IPS DF 6.9 (cell line): ENCODE results near the gene CACYBP.

Source experiments
- DNase-seq: peaks from one replicate; pipeline ENCODE4 v3.0.0-alpha.2; 2013; ENCODE audit warnings: low read depth, low spot score
- H3K27ac ChIP-seq: one replicate; pipeline ENCODE4 v1.5.1; 2013; ENCODE audit warnings: low read length, control low read depth
- H3K27me3 ChIP-seq: 2 replicates; pipeline ENCODE4 v1.6.1; 2013; ENCODE audit warnings: mild to moderate bottlenecking, low read length; ENCODE audit not compliant: control insufficient read depth, insufficient read depth
- H3K36me3 ChIP-seq: 2 replicates; pipeline ENCODE4 v1.6.1; 2013; ENCODE audit warnings: low read length; ENCODE audit not compliant: control insufficient read depth, insufficient read depth
- H3K4me1 ChIP-seq: 2 replicates; pipeline ENCODE4 v1.6.1; 2013; ENCODE audit warnings: low read length; ENCODE audit not compliant: control insufficient read depth, insufficient read depth
- H3K4me3 ChIP-seq: 2 replicates; pipeline ENCODE4 v1.5.1; 2013; ENCODE audit warnings: mild to moderate bottlenecking, low read length
- H3K9me3 ChIP-seq: 2 replicates; pipeline ENCODE4 v1.6.1; 2013; ENCODE audit warnings: low read length, inconsistent platforms; ENCODE audit not compliant: control insufficient read depth, insufficient read depth
- WGBS: extraction: QIAGEN DNeasy Blood & Tissue Kit; methylation state at CpG from one replicate; pipeline ENCODE4 v1.1.7; 2013; ENCODE audit warnings: mixed read lengths, missing lambda C conversion rate; ENCODE audit not compliant: insufficient read length, insufficient coverage; 5-methylcytosine and 5-hydroxymethylcytosine counted together

Gene CACYBP

GRCh38 chr1:174974711-174975119 is 25.0 kb upstream of the CACYBP start:
- Histone ChIP-seq H3K4me3 (no peak overlapping the region), H3K27ac (no peak overlapping the region), H3K36me3 (peaks cover 22% of the 10 kb centered on the region), H3K27me3 (no peaks in the 10 kb centered on the region), H3K4me1 (no peaks in the 10 kb centered on the region; the same call in 1 of the 2 replicates), H3K9me3 (no peaks in the 10 kb centered on the region)
- no peak for DNase-seq
- WGBS = no CpG with 5 or more reads among the region's 2 CpGs

- no CpG with 5 or more reads among the region's 1 CpG for WGBS
- peaks cover 22% of the 10 kb centered on the region for H3K36me3 ChIP-seq
- no peak overlapping the region for H3K27ac ChIP-seq
- no peaks in the 10 kb centered on the region for H3K9me3 ChIP-seq
- H3K27me3 ChIP-seq = no peaks in the 10 kb centered on the region
- H3K4me3 ChIP-seq = no peak overlapping the region
- H3K4me1 ChIP-seq = no peaks in the 10 kb centered on the region; the same call in 1 of the 2 replicates
- no peak for DNase-seq
Measured at GRCh38 chr1:174975764-174976163, 24.0 kb upstream of the CACYBP start.

GRCh38 chr1:174976436-174977108 is 23.2 kb upstream of the CACYBP start:
- Histone ChIP-seq H3K36me3 (peaks cover 20% of the 10 kb centered on the region), H3K27me3 (no peaks in the 10 kb centered on the region), H3K27ac (no peak overlapping the region), H3K4me1 (no peaks in the 10 kb centered on the region; the same call in 1 of the 2 replicates), H3K9me3 (no peaks in the 10 kb centered on the region), H3K4me3 (no peak overlapping the region)
- DNase-seq = no peak
- no CpG with 5 or more reads among the region's 4 CpGs for WGBS

GRCh38 chr1:174982971-174983689 is 16.6 kb upstream of the CACYBP start:
- H3K4me3 ChIP-seq = no peak overlapping the region
- H3K4me1 ChIP-seq = no peaks in the 10 kb centered on the region
- peaks cover 10% of the 10 kb centered on the region; the same call in 1 of the 2 replicates for H3K36me3 ChIP-seq
- H3K9me3 ChIP-seq = no peaks in the 10 kb centered on the region
- no peak for DNase-seq
- no peak overlapping the region for H3K27ac ChIP-seq
- no peaks in the 10 kb centered on the region for H3K27me3 ChIP-seq

- H3K27me3 ChIP-seq = no peaks in the 10 kb centered on the region
- H3K27ac ChIP-seq = no peak overlapping the region
- no peaks in the 10 kb centered on the region for H3K9me3 ChIP-seq
- no peak for DNase-seq
- WGBS = no CpG with 5 or more reads among the region's 4 CpGs
- no peak overlapping the region for H3K4me3 ChIP-seq
- H3K36me3 ChIP-seq = peaks cover 12% of the 10 kb centered on the region; the same call in 1 of the 2 replicates
- no peaks in the 10 kb centered on the region for H3K4me1 ChIP-seq
Measured at GRCh38 chr1:174984952-174985351, 14.8 kb upstream of the CACYBP start.

- H3K27me3 ChIP-seq = no peaks in the 10 kb centered on the region
- no peak overlapping the region for H3K27ac ChIP-seq
- DNase-seq = no peak
- no peaks in the 10 kb centered on the region for H3K4me1 ChIP-seq
- H3K36me3 ChIP-seq = peaks cover 11% of the 10 kb centered on the region; the same call in 1 of the 2 replicates
- no peaks in the 10 kb centered on the region for H3K9me3 ChIP-seq
- no peak overlapping the region for H3K4me3 ChIP-seq
Measured at GRCh38 chr1:174988539-174988938, 11.2 kb upstream of the CACYBP start.

- H3K4me3 ChIP-seq = no peak overlapping the region
- H3K36me3 ChIP-seq = peaks cover 11% of the 10 kb centered on the region; the same call in 1 of the 2 replicates
- H3K4me1 ChIP-seq = no peaks in the 10 kb centered on the region
- H3K9me3 ChIP-seq = no peaks in the 10 kb centered on the region
- no peak for DNase-seq
- no CpG with 5 or more reads among the region's 3 CpGs for WGBS
- no peak overlapping the region for H3K27ac ChIP-seq
- H3K27me3 ChIP-seq = no peaks in the 10 kb centered on the region
Measured at GRCh38 chr1:174988986-174989385, 10.8 kb upstream of the CACYBP start.

GRCh38 chr1:174989536-174990220 is 10.1 kb upstream of the CACYBP start:
- Histone ChIP-seq H3K27me3 (no peaks in the 10 kb centered on the region), H3K4me3 (no peak overlapping the region), H3K27ac (no peak overlapping the region), H3K4me1 (no peaks in the 10 kb centered on the region), H3K9me3 (no peaks in the 10 kb centered on the region), H3K36me3 (peaks cover 11% of the 10 kb centered on the region; the same call in 1 of the 2 replicates)
- no peak for DNase-seq
- WGBS = no CpG with 5 or more reads among the region's 5 CpGs

- no CpG with 5 or more reads among the region's 6 CpGs for WGBS
- Histone ChIP-seq H3K27ac (no peak overlapping the region), H3K27me3 (no peaks in the 10 kb centered on the region), H3K4me3 (no peak overlapping the region), H3K4me1 (no peaks in the 10 kb centered on the region), H3K9me3 (no peaks in the 10 kb centered on the region), H3K36me3 (peaks cover 11% of the 10 kb centered on the region; the same call in 1 of the 2 replicates)
- no peak for DNase-seq
Measured at GRCh38 chr1:174990382-174990999, 9.3 kb upstream of the CACYBP start.

GRCh38 chr1:174991473-174991872 is 8.3 kb upstream of the CACYBP start:
- Histone ChIP-seq H3K27me3 (no peaks in the 10 kb centered on the region), H3K4me3 (no peak overlapping the region), H3K27ac (no peak overlapping the region), H3K4me1 (no peaks in the 10 kb centered on the region), H3K9me3 (no peaks in the 10 kb centered on the region), H3K36me3 (peaks cover 11% of the 10 kb centered on the region; the same call in 1 of the 2 replicates)
- DNase-seq = no peak
- WGBS = no CpG with 5 or more reads among the region's 1 CpG
